HG03045 (cell line): Measurements from ENCODE around the gene SNX10.

Source experiments
- ATAC-seq: cut with Tn5 transposase; IDR thresholded peaks from one replicate; pipeline ENCODE4 v1.9.1; 2021; ENCODE audit warnings: mild to moderate bottlenecking, moderate library complexity; ENCODE audit not compliant: unreplicated experiment

The SNX10 gene

GRCh38 chr7:26398756-26399509, 107.3 kb downstream of the SNX10 start:
- ATAC-seq: peak; percentile 85

GRCh38 chr7:26399736-26400135, 108.1 kb downstream of the SNX10 start:
- no peak for ATAC-seq

GRCh38 chr7:26403640-26404039, 112.0 kb downstream of the SNX10 start:
- ATAC-seq: no peak

GRCh38 chr7:26404189-26404996, 112.7 kb downstream of the SNX10 start:
- ATAC-seq: no peak

GRCh38 chr7:26406433-26406832, 114.8 kb downstream of the SNX10 start:
- ATAC-seq: no peak

GRCh38 chr7:26409661-26410547, 118.2 kb downstream of the SNX10 start:
- no peak for ATAC-seq

- no peak for ATAC-seq
Measured at GRCh38 chr7:26413007-26413691, 121.5 kb downstream of the SNX10 start.

- no peak for ATAC-seq
Measured at GRCh38 chr7:26416004-26416403, 124.3 kb downstream of the SNX10 start.

- ATAC-seq: no peak
Measured at GRCh38 chr7:26417911-26418413, 126.3 kb downstream of the SNX10 start.

- no peak for ATAC-seq
Measured at GRCh38 chr7:26419198-26419597, 127.5 kb downstream of the SNX10 start.

GRCh38 chr7:26420422-26421019, 128.9 kb downstream of the SNX10 start:
- ATAC-seq: no peak

GRCh38 chr7:26422761-26423160, 131.1 kb downstream of the SNX10 start:
- ATAC-seq: no peak

- no peak for ATAC-seq
Measured at GRCh38 chr7:26423436-26423835, 131.8 kb downstream of the SNX10 start.
